ENCODE data around the gene INPP5B. TPM values are rescaled to one million over a fixed set of nuclear protein-coding genes. Genes with fewer than 3 reads are reported as not detected.

Gene INPP5B
- total and polyA plus RNA-seq, 2 donors = 26.9 to 27.8 TPM

DNA sequence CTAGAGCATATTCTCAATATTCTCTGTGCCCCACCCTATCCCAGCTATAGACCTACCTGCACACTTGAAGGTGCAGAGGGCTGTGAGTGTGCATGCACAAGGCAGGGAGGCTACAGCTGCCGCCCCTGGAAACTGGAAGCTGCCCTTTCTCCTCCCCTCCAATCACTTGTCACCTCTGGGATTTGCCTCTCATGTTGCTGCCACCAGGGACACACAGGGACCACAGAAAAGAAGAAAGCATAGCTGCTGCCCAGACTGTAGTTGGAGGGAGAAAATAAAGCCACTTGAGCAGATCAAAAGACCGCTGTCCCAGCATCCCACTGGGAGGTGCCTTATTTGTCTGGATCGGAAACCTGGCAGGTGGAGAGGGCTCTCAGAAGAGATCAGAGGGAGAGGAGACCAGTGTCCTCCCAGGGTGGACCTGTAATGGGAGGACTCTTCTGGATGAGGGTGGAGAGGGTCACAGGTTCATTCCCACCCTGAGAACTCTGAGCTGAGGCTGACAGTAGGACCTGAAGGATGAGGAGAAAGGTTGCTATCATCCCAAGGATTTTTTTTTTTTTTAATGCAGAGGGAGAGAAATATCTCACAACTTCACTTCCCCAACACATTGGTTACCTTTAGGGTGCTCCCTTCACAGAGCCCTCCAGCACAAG is 7.6 kb upstream of the INPP5B start:
- WGBS = 59% methylated on average over 3 of the region's 3 CpGs
- no peak overlapping the region for H3K27ac ChIP-seq (ENCODE audit: low read depth)
- DNase-seq (ENCODE audit: extremely low spot score) = no peak
- H3K4me1 ChIP-seq (ENCODE audit: insufficient read depth) = no peaks in the 10 kb centered on the region
- H3K4me3 ChIP-seq (ENCODE audit: low read depth, low read length) = no peak overlapping the region
- H3K36me3 ChIP-seq (ENCODE audit: insufficient read depth) = no peaks in the 10 kb centered on the region

DNA sequence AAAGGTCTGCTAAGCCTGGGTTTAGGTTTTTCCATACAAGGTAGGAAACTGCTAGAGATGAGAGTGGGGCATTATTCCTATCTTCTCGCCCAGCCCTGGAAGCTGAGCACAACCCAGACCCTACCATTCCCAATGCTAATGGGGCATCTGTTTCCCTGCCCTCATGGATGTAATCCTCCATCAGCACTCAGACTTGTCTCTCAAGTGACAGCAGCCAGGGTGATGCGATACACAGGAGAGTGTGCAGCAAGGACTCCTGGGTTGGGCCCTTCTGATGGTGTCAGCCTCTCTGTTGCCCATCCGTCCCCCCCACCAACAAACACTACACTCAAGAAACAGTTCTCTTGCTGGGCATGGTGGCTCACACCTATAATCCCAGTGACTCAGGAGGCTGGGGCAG is 5.9 kb upstream of the INPP5B start:
- DNase-seq (ENCODE audit: extremely low spot score) = no peak
- WGBS = 91% methylated on average over 3 of the region's 3 CpGs

DNA sequence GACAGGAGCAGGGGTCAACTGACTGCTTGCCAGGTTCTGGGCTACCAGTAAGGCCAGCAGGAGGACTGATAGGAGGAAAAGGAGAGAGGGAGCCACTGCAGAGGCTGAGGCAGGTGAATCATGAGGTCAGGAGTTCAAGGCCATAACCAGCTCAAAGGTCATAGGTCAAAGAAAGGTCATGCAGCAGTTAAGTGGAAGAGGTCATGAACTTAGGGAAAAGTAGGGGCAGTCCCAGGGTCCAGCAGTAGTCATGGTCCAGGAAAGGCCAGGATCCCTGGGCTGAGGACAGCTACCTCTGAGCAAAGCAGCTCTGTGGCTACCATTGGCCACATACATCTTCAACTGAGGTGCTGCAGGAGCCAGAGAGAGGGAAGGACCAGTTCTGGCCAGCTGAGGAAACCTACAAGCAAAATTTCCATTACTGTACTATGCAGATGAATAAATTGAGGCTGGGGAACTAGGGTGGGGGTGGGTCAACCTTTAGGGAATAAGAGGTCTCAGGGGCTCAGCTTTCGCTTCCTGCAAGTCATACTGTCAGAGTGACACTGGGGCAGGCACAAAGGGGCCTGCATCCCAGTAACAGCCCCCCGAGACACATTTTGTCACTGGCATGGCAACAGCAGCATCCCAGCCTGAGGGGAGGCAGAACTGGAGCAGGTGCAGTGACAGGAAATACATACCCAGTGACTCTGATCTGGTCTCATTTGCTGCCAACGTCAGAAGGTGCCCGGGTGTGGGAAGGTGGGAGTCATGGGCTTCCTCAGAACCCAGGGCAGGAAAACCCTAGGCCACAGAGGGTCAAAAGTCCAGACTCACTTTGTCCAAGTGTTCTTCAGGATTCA is 5.2 kb upstream of the INPP5B start:
- no peak for DNase-seq (ENCODE audit: extremely low spot score)
- no peaks in the 10 kb centered on the region for H3K36me3 ChIP-seq (ENCODE audit: insufficient read depth)
- H3K27ac ChIP-seq (ENCODE audit: low read depth) = no peak overlapping the region
- WGBS = 83% methylated on average over 4 of the region's 4 CpGs
- H3K4me3 ChIP-seq (ENCODE audit: low read depth, low read length) = no peak overlapping the region
- no peaks in the 10 kb centered on the region for H3K4me1 ChIP-seq (ENCODE audit: insufficient read depth)

More for the DNA sequence above, 5.9 kb upstream of the INPP5B start:
- Histone ChIP-seq H3K4me1 (ENCODE audit: insufficient read depth) (no peaks in the 10 kb centered on the region), H3K4me3 (ENCODE audit: low read depth, low read length) (no peak overlapping the region), H3K36me3 (ENCODE audit: insufficient read depth) (no peaks in the 10 kb centered on the region), H3K27ac (ENCODE audit: low read depth) (no peak overlapping the region)

DNA sequence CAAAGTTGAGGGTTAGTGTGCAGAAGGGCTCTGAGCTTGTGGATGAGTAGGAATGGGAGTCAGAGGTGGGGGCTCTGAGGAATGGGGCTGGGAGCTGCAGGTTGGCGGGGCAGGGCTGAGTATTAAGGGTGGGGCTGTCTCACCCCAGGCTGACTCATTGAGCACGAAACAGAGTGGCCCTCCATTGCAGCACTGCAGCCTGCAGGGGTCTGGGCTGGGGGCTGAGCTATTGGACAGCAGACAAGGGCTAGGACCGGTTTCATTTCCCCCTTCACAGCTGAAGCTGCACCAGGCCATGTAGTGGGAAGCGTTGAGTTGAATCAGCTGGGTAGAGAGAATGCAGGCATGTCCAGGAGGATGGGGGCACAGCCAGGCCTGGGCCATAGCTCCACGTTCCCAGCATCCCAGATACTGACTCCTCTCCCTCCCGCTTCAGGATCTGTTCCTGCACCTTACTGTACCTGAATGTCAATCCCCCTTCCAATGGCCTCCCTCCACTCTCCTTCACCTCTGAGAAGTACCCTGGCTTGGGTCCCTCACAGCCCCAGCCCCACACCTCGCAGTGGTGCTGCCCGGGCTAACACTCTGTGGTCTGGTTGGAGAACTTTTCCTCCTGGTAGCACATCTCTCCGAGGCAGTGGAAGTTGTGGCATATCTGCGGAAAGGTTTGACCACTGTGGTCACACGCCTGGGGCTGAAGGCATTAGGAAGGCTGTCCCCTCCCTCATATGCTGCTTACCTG is 4.4 kb upstream of the INPP5B start:
- H3K27ac ChIP-seq (ENCODE audit: low read depth) = no peak overlapping the region
- H3K36me3 ChIP-seq (ENCODE audit: insufficient read depth) = no peaks in the 10 kb centered on the region
- no peak overlapping the region for H3K4me3 ChIP-seq (ENCODE audit: low read depth, low read length)
- 81% methylated on average over 11 of the region's 11 CpGs for WGBS
- no peaks in the 10 kb centered on the region for H3K4me1 ChIP-seq (ENCODE audit: insufficient read depth)
- DNase-seq (ENCODE audit: extremely low spot score) = no peak

DNA sequence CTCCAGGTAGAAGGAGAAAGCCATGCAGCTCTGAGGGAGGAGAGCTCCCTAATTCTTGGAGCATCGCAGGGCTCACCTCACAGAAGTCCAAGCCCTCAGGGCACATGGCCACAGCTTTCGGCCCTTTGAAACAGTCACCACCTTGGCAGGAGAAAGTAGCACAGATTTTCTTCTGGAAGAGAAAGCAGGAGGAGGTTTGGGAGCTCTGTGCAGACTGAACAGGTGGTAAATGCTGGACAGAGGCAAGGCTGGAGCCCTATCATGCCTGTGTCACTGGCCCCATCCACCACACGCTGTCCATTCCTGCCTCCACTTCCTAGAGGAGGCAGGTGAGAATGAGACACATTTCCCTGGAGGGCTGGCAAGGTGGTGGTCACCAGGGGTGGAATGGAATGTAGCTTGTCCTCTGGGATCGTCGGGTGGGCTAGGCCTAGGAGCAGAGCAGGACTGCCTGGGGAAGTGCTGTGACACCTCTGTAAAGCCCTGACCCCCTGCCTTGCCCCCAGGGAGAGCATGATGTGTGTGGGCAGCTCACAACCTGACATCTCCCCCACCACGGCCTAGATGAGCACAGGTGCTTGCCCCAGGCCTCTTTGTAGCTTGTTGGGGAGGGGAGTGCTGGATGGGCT is 2.8 kb upstream of the INPP5B start:
- Histone ChIP-seq H3K4me1 (ENCODE audit: insufficient read depth) (no peaks in the 10 kb centered on the region), H3K4me3 (ENCODE audit: low read depth, low read length) (no peak overlapping the region), H3K36me3 (ENCODE audit: insufficient read depth) (no peaks in the 10 kb centered on the region), H3K27ac (ENCODE audit: low read depth) (no peak overlapping the region)
- 68% methylated on average over 6 of the region's 6 CpGs for WGBS
- no peak for DNase-seq (ENCODE audit: extremely low spot score)

DNA sequence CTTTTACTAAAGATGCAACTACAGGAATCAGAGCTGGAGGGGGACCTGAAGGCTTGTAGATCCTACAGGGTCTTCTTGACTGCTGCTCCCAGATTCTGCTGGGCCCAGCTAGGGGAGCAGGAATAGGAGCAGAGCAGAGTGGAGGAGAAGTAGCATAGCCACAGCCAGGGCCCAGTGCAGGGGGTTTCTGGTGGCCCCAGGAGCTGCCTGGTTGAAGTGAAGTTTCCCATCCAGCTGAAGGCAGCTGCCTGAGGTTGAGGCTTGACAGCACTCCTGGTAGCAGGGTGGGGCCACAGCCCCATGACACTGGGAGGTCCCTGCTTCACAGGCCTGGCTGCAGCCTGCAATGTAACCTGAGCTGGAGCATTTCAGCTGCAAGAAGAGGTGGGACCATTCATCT is 2.0 kb upstream of the INPP5B start:
- Histone ChIP-seq H3K4me3 (ENCODE audit: low read depth, low read length) (no peak overlapping the region), H3K27ac (ENCODE audit: low read depth) (no peak overlapping the region), H3K36me3 (ENCODE audit: insufficient read depth) (no peaks in the 10 kb centered on the region), H3K4me1 (ENCODE audit: insufficient read depth) (no peaks in the 10 kb centered on the region)
- DNase-seq (ENCODE audit: extremely low spot score) = no peak

DNA sequence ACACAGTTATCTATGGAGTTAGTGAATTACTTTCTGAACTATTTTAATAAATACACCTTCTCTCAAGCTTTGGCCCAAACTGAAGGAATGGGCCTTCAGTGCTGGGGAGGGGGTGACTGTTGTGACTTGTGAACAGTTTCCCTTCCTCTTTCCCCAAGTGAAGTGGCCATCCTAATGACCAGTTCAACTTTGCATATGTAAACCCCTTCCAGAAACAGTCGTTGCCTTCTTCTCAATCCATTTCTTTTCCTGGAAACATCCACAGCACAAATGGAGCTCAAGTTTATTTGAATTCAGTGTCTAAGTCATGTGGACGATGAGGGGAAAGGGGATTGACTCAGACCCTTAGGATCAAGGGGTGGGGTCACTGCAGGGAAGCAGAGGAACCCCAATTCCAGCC is 1.3 kb upstream of the INPP5B start:
- no peak overlapping the region for H3K4me3 ChIP-seq (ENCODE audit: low read depth, low read length)
- WGBS = 42% methylated on average over 2 of the region's 2 CpGs
- DNase-seq (ENCODE audit: extremely low spot score) = no peak
- no peaks in the 10 kb centered on the region for H3K36me3 ChIP-seq (ENCODE audit: insufficient read depth)
- H3K4me1 ChIP-seq (ENCODE audit: insufficient read depth) = no peaks in the 10 kb centered on the region
- no peak overlapping the region for H3K27ac ChIP-seq (ENCODE audit: low read depth)

DNA sequence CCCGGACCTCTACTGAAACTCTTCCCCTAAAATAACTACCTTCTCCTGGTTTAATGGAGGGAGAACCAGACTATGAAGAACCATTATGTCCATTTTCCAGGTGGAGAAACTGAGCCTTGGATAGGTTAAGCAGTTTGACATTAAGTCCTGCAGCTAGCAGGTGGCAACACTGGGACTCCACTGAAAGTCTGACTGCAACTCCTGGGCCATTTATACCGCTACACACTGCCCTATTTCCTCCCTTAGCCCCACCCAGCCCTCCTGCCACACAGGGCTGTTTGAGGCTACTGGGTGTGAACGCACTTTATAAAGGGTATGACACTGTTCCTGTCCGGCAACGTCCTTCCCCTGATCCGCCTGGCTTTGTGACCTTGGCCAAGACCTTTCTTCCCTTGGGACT is 511 bp upstream of the INPP5B start:
- Histone ChIP-seq H3K4me3 (ENCODE audit: low read depth, low read length) (peak overlapping the region; percentile 80), H3K4me1 (ENCODE audit: insufficient read depth) (no peaks in the 10 kb centered on the region), H3K27ac (ENCODE audit: low read depth) (no peak overlapping the region), H3K36me3 (ENCODE audit: insufficient read depth) (no peaks in the 10 kb centered on the region)
- WGBS = 62% methylated on average over 6 of the region's 6 CpGs
- no peak for DNase-seq (ENCODE audit: extremely low spot score)

DNA sequence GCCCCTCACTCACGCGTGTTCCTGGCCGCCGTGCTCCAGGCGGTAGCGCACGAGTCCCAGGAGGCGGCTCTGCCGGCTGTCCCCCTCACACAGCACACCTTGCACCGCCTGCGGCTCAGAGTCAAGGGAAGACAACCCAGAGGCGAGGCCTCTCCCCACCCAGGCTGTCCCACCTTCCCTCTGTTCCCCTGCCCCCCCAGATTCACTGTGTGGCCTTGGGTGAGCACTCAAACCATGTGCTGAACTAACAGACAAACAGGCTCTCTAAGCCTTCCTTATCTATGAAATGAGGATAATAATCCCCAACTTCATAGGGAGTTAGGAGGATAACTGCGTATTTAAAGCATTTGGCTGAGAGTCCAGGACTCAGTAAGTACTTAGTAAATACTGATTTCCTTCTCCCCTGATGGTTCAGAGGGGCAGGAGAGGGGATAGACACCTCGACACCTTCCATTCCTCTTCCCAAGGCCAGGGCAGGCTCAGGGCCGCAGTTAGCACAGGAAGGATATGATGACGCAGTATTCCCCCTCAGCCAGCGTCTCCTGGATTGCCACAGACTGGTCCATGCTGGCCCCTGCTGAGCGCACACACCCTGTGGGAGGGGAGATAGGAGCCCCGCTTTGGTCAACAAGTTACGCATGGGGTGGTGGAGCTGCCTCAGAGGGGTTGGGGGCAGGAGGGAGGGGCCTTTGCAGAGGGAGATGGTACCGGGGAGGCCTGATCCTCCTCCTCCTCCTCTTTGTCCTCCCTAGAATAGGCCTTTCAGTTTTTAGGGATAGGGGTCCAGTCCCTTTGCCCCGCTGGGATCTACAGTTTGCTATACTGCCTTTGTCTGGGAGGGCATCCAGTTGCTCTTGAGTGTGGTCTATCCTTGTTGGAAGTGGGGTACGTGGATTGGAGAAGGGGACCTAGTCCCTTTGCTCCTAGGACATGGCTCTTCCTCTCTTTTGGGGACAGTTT is 830 bp downstream of the INPP5B start:
- WGBS = 39% methylated on average over 23 of the region's 23 CpGs
- H3K27ac ChIP-seq (ENCODE audit: low read depth) = peak overlapping the region; percentile 95
- no peaks in the 10 kb centered on the region for H3K4me1 ChIP-seq (ENCODE audit: insufficient read depth)
- H3K36me3 ChIP-seq (ENCODE audit: insufficient read depth) = no peaks in the 10 kb centered on the region
- DNase-seq (ENCODE audit: extremely low spot score) = no peak
- H3K4me3 ChIP-seq (ENCODE audit: low read depth, low read length) = peak overlapping the region; percentile 80

DNA sequence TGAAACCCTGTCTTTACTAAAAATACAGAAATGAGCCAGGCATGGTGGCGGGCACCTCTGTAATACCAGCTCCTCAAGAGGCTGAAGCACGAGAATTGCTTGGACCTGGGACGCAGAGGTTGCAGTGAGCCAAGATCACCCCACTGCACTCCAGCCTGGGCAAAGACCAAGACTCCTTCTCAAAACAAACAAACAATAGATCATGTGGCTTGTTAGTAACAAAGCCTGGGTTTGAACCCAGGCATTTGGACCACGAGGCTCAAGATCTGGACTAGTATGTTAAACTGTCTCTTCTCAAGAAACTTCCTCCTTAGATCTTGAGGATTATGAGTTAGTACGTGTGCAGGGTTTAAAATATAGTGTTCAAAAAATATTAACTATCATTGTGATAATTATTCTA is 1.6 kb downstream of the INPP5B start:
- 77% methylated on average over 5 of the region's 5 CpGs for WGBS
- H3K27ac ChIP-seq (ENCODE audit: low read depth) = peak overlapping the region; percentile 84
- H3K4me3 ChIP-seq (ENCODE audit: low read depth, low read length) = peak overlapping the region; percentile 80
- no peak for DNase-seq (ENCODE audit: extremely low spot score)
- H3K4me1 ChIP-seq (ENCODE audit: insufficient read depth) = no peaks in the 10 kb centered on the region
- no peaks in the 10 kb centered on the region for H3K36me3 ChIP-seq (ENCODE audit: insufficient read depth)

DNA sequence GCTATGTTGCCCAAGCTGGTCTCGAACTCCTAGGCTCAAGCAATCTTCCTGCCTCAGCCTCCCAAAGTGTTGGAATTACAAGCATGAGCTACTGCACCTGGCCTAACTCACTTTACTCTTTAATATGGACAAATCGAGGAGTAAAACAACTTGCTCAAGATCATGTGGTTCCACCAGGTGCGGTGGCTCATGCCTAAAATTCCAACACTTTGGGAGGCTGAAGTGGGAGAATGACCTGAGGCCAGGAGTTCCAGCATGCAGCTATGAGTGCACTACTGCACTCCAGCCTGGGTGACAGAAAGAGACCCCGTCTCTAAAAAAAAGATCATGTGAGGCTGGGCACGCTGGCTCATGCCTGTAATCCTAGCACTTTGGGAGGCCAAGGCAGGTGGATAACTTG is 2.0 kb downstream of the INPP5B start:
- 92% methylated on average over 5 of the region's 5 CpGs for WGBS
- Histone ChIP-seq H3K36me3 (ENCODE audit: insufficient read depth) (no peaks in the 10 kb centered on the region), H3K4me1 (ENCODE audit: insufficient read depth) (no peaks in the 10 kb centered on the region), H3K4me3 (ENCODE audit: low read depth, low read length) (no peak overlapping the region), H3K27ac (ENCODE audit: low read depth) (no peak overlapping the region)
- no peak for DNase-seq (ENCODE audit: extremely low spot score)

DNA sequence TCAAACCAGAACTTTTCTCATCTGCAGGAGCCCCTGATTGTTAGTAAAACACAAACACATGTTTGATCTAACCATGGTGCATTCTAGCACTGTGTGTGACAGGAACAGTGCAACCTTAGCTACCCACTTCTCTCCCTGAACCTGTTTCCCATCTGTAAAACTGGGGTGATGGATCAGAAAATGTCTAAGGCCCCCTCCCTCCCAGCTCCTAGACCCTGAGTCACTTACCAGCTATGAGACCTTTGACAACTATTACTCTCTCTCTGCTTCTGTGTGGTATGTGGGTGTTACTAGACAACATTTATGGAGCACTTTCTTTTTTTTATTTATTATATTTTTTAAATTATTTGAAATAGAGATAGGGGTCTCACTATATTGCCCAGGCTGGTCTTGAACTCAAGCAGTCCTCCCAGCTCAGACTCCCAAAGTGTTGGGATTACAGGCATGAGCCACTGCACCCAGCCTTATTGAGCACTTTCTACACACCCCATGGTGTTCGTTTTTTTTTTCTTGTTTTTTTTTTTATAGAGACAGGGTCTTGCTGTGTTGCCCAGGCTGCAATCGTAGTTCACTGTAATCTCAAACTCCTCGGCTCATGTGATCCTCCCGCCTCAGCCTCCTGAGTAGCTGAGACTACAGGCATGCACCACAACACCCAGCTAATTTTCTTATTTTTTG is 2.6 kb downstream of the INPP5B start:
- 92% methylated on average over 4 of the region's 4 CpGs for WGBS
- H3K36me3 ChIP-seq (ENCODE audit: insufficient read depth) = no peaks in the 10 kb centered on the region
- DNase-seq (ENCODE audit: extremely low spot score) = no peak
- H3K27ac ChIP-seq (ENCODE audit: low read depth) = no peak overlapping the region
- H3K4me3 ChIP-seq (ENCODE audit: low read depth, low read length) = no peak overlapping the region
- H3K4me1 ChIP-seq (ENCODE audit: insufficient read depth) = no peaks in the 10 kb centered on the region
